ENCODE measurements around the gene CLDND1. TPM values are rescaled to one million over a fixed set of nuclear protein-coding genes. Genes with fewer than 3 reads are reported as not detected.

The CLDND1 gene
- total RNA-seq, 1 donor from 2014 or later, result 124 TPM

GRCh38 chr3:98557324-98558010 is 34.8 kb upstream of the CLDND1 start:
- Histone ChIP-seq H3K27me3 (ENCODE audit: control insufficient read depth, insufficient read depth, low read length) (no peaks in the 10 kb centered on the region), H3K36me3 (ENCODE audit: control insufficient read depth, insufficient read depth, low read length) (no peaks in the 10 kb centered on the region), H3K4me3 (ENCODE audit: low read depth, low read length) (no peak overlapping the region)
- DNase-seq (ENCODE audit: low read depth), result no peak
- TF ChIP-seq, protein P1, sequence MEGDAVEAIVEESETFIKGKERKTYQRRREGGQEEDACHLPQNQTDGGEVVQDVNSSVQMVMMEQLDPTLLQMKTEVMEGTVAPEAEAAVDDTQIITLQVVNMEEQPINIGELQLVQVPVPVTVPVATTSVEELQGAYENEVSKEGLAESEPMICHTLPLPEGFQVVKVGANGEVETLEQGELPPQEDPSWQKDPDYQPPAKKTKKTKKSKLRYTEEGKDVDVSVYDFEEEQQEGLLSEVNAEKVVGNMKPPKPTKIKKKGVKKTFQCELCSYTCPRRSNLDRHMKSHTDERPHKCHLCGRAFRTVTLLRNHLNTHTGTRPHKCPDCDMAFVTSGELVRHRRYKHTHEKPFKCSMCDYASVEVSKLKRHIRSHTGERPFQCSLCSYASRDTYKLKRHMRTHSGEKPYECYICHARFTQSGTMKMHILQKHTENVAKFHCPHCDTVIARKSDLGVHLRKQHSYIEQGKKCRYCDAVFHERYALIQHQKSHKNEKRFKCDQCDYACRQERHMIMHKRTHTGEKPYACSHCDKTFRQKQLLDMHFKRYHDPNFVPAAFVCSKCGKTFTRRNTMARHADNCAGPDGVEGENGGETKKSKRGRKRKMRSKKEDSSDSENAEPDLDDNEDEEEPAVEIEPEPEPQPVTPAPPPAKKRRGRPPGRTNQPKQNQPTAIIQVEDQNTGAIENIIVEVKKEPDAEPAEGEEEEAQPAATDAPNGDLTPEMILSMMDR (IDR thresholded peaks at IDR 0.05; ENCODE audit: insufficient read depth, low read length, poor library complexity, severe bottlenecking), result no peak

DNA sequence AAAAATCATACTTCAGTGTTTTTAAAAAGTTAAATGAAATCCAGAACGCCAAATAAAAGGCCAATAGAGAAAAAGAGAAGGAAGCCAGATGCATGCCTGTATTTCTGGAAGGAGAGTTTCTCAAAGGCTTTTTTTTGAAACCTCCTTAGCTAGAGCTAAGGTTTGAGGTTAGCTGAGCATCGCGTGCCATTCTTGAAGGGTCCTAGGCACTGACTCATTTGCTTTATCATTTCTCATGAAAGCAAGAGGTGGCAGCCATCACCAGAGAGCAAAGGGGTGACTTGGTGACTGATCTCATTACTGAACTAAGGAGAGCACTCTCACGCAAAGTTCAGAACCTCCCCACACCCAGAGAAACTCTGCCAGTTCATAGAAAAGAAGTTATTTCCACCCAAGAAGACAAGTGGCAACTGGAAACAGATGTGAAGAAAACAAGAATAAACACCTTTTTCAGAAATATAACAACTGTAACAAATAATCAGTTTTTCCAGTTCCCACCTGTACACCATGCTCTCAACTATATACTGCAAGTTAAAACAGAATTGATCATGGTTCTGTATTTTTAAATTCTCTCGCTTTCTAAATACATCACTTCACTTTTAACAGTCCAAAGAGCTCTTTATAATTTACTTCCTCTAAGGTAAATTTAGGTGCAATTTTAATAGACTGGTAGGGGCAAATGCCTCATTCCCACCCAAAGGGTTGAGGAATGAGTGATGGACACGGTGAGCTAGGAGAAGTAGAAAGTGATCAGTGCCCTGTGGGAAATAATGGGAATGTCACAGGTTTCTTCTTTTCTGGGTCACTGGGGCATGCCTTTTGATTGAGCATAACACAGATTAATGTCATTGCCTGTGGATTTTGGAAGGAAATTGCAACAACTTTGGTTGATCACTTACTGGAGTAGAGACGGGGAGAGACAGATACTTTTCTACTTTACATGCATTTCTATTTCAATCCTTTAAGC is 33.7 kb upstream of the CLDND1 start:
- no peak for DNase-seq (ENCODE audit: low read depth)
- no peaks in the 10 kb centered on the region for H3K27me3 ChIP-seq (ENCODE audit: control insufficient read depth, insufficient read depth, low read length)
- TF ChIP-seq, protein P1 (IDR thresholded peaks at IDR 0.05; ENCODE audit: insufficient read depth, low read length, poor library complexity, severe bottlenecking), result no peak
- no peaks in the 10 kb centered on the region for H3K36me3 ChIP-seq (ENCODE audit: control insufficient read depth, insufficient read depth, low read length)
- no peak overlapping the region for H3K4me3 ChIP-seq (ENCODE audit: low read depth, low read length)

GRCh38 chr3:98555025-98555379 is 32.3 kb upstream of the CLDND1 start:
- Histone ChIP-seq H3K27me3 (ENCODE audit: control insufficient read depth, insufficient read depth, low read length) (peaks cover 3% of the 10 kb centered on the region), H3K4me3 (ENCODE audit: low read depth, low read length) (no peak overlapping the region), H3K36me3 (ENCODE audit: control insufficient read depth, insufficient read depth, low read length) (no peaks in the 10 kb centered on the region)
- TF ChIP-seq, protein P1 (IDR thresholded peaks at IDR 0.05; ENCODE audit: insufficient read depth, low read length, poor library complexity, severe bottlenecking), result no peak
- DNase-seq (ENCODE audit: low read depth), result no peak

DNA sequence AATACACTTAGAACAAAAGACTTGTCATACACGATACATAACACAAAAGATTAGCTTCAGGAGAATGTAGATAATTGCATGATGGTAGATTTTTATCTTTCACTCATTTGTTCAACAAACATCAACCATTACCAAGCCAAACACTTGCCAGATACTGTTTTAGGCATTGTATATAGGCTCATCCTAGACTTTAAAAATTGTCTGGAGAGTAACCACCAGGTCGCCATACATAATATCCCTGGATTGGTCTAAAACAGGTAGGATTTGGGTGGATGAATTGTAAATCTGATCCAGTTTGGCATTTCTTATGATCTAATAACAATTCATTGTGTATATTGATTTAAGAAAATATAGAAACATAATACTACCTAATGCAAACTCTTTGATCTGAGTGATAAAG is 31.9 kb upstream of the CLDND1 start:
- H3K27me3 ChIP-seq (ENCODE audit: control insufficient read depth, insufficient read depth, low read length), result peaks cover 3% of the 10 kb centered on the region
- no peak overlapping the region for H3K4me3 ChIP-seq (ENCODE audit: low read depth, low read length)
- TF ChIP-seq, protein P1 (IDR thresholded peaks at IDR 0.05; ENCODE audit: insufficient read depth, low read length, poor library complexity, severe bottlenecking), result no peak
- H3K36me3 ChIP-seq (ENCODE audit: control insufficient read depth, insufficient read depth, low read length), result no peaks in the 10 kb centered on the region
- no peak for DNase-seq (ENCODE audit: low read depth)

GRCh38 chr3:98553753-98554152 is 31.1 kb upstream of the CLDND1 start:
- H3K36me3 ChIP-seq (ENCODE audit: control insufficient read depth, insufficient read depth, low read length), result no peaks in the 10 kb centered on the region
- DNase-seq (ENCODE audit: low read depth), result no peak
- H3K4me3 ChIP-seq (ENCODE audit: low read depth, low read length), result no peak overlapping the region
- H3K27me3 ChIP-seq (ENCODE audit: control insufficient read depth, insufficient read depth, low read length), result peaks cover 3% of the 10 kb centered on the region
- TF ChIP-seq, protein P1 (IDR thresholded peaks at IDR 0.05; ENCODE audit: insufficient read depth, low read length, poor library complexity, severe bottlenecking), result no peak

All from kidney epithelial cell (primary cell).